ENCODE measurements around the gene TNNT1.
"Not testable (repeated sequence)": the region's sequence is repeated elsewhere in the genome, so short reads cannot be mapped to it uniquely, and the experiment has no call there.

TNNT1 gene

GRCh38 chr19:55169136-55169535 lies 20.1 kb upstream of the TNNT1 start:
- no peak for DNase-seq (ENCODE audit: low read depth in 2 of 2)

- DNase-seq (ENCODE audit: low read depth in 2 of 2), result peak; percentile 27 to 38
Measured at GRCh38 chr19:55166530-55167268, 17.7 kb upstream of the TNNT1 start, which contains the start of gene DNAAF3. Gene DNAAF3, minus strand, starts transcription at chr19:55166613. Its CDS starts 200 bp downstream, at chr19:55166413.

GRCh38 chr19:55165952-55166529 lies 17.0 kb upstream of the TNNT1 start:
- DNase-seq (ENCODE audit: low read depth in 2 of 2), result no peak

GRCh38 chr19:55161571-55162322 lies 12.7 kb upstream of the TNNT1 start:
- DNase-seq (ENCODE audit: low read depth in 2 of 2), result no peak

- DNase-seq (ENCODE audit: low read depth in 2 of 2), result no peak
Measured at GRCh38 chr19:55160986-55161365, 12.0 kb upstream of the TNNT1 start.

- DNase-seq (ENCODE audit: low read depth in 2 of 2), result peak; percentile 73
Measured at GRCh38 chr19:55160128-55160985, 11.4 kb upstream of the TNNT1 start.

GRCh38 chr19:55158848-55159749 lies 10.1 kb upstream of the TNNT1 start:
- DNase-seq (ENCODE audit: low read depth in 2 of 2), result no peak

GRCh38 chr19:55158423-55158822 lies 9.4 kb upstream of the TNNT1 start:
- DNase-seq (ENCODE audit: low read depth in 2 of 2), result no peak

- DNase-seq (ENCODE audit: low read depth in 2 of 2), result no peak
Measured at GRCh38 chr19:55157064-55157908, 8.3 kb upstream of the TNNT1 start, which contains the start of gene TNNI3. Gene TNNI3, minus strand, starts transcription at chr19:55157732. Its CDS starts 143 bp downstream, at chr19:55157589.

GRCh38 chr19:55156202-55157063 lies 7.4 kb upstream of the TNNT1 start:
- no peak for DNase-seq (ENCODE audit: low read depth in 2 of 2)

GRCh38 chr19:55155784-55156183 lies 6.8 kb upstream of the TNNT1 start:
- DNase-seq (ENCODE audit: low read depth in 2 of 2), result not testable (repeated sequence)

GRCh38 chr19:55153652-55154264 lies 4.8 kb upstream of the TNNT1 start:
- no peak for DNase-seq (ENCODE audit: low read depth in 2 of 2)

- no peak for DNase-seq (ENCODE audit: low read depth in 2 of 2)
Measured at GRCh38 chr19:55152017-55152416, 3.0 kb upstream of the TNNT1 start.

- DNase-seq (ENCODE audit: low read depth in 2 of 2), result no peak
Measured at GRCh38 chr19:55147545-55148251, 1.3 kb downstream of the TNNT1 start.

- no peak for DNase-seq (ENCODE audit: low read depth in 2 of 2)
Measured at GRCh38 chr19:55146705-55147273, 2.2 kb downstream of the TNNT1 start.

GRCh38 chr19:55146078-55146704 lies 2.8 kb downstream of the TNNT1 start:
- DNase-seq (ENCODE audit: low read depth in 2 of 2), result no peak

- DNase-seq (ENCODE audit: low read depth in 2 of 2), result no peak
Measured at GRCh38 chr19:55145232-55145631, 3.8 kb downstream of the TNNT1 start.
